GM13976 (cell line): ENCODE measurements around the gene DNAI2.

Experiments used
- DNase-seq: peaks from one replicate; pipeline ENCODE4 v3.0.0; 2012; ENCODE audit warnings: low spot score
- CTCF ChIP-seq: IDR thresholded peaks from 2 replicates; pipeline ENCODE4 v1.5.1; 2012; ENCODE audit warnings: borderline replicate concordance, mild to moderate bottlenecking; ENCODE audit not compliant: insufficient read depth; ENCODE audit errors: extremely low read depth, missing control alignments, control extremely low read depth
- in situ Hi-C: fragments of 300-500 bp; cut with MboI; formaldehyde crosslinking; loops from one replicate; pipeline ENCODE4 v1.12.0; 2022; ENCODE audit warnings: low sequenced_read_pairs, mixed read lengths, inconsistent platforms; ENCODE audit not compliant: unreplicated experiment

DNAI2 gene

GRCh38 chr17:74282587-74283370 is 8.7 kb downstream of the DNAI2 start:
- peak; percentile 69 for DNase-seq
- no peak for TF ChIP-seq CTCF
- in situ Hi-C loops: no loop called here

- DNase-seq: no peak
- in situ Hi-C loops: no loop called here
- no peak for TF ChIP-seq CTCF
Measured at GRCh38 chr17:74283371-74283673, 9.3 kb downstream of the DNAI2 start.

- no peak for TF ChIP-seq CTCF
- in situ Hi-C loops: no loop called here
- no peak for DNase-seq
Measured at GRCh38 chr17:74287031-74287602, 13.1 kb downstream of the DNAI2 start.

- in situ Hi-C loops: no loop called here
- no peak for TF ChIP-seq CTCF
- peak; percentile 74 for DNase-seq
Measured at GRCh38 chr17:74288785-74289184, 14.8 kb downstream of the DNAI2 start.

GRCh38 chr17:74289688-74290087 is 15.7 kb downstream of the DNAI2 start:
- in situ Hi-C loops: loop anchor here (10.0 kb wide), 1 partner anchor 75 kb away; the partner anchor contains the start of genes BTBD17 and GPR142
- no peak for DNase-seq
- no peak for TF ChIP-seq CTCF

- TF ChIP-seq CTCF: no peak
- DNase-seq: no peak
- in situ Hi-C loops: loop anchor here (10.0 kb wide), 1 partner anchor 74 kb away; the partner anchor contains the start of genes BTBD17 and GPR142
Measured at GRCh38 chr17:74290340-74290739, 16.3 kb downstream of the DNAI2 start.

GRCh38 chr17:74292495-74292894 is 18.5 kb downstream of the DNAI2 start:
- in situ Hi-C loops: loop anchor here (10.0 kb wide), 1 partner anchor 72 kb away; the partner anchor contains the start of genes BTBD17 and GPR142
- DNase-seq: no peak
- TF ChIP-seq CTCF: no peak
